ENCODE measurements around the gene TP53I3.

GRCh38 chr2:24072259-24072658, 12.4 kb downstream of the TP53I3 start:
- TF ChIP-seq CTCF (conservative IDR thresholded peaks at IDR 0.05; ENCODE audit: low read depth, low read length): no peak
- no peak for TF ChIP-seq SMC3 (IDR thresholded peaks at IDR 0.05; ENCODE audit: low read depth, low read length)
- TF ChIP-seq CEBPB (IDR thresholded peaks at IDR 0.05; ENCODE audit: low read depth, low read length): no peak
- no peak for TF ChIP-seq POLR2A (IDR thresholded peaks at IDR 0.05; ENCODE audit: low read depth, low read length)
- TF ChIP-seq USF2 (IDR thresholded peaks at IDR 0.05; ENCODE audit: low read depth, low read length): no peak
- TF ChIP-seq MXI1 (IDR thresholded peaks at IDR 0.05; ENCODE audit: borderline replicate concordance, low read depth, low read length): no peak
